Activated naive CD4-positive, alpha-beta T cell treated with Interleukin-2 at 50 U/mL for 16 hours (primary cell): ENCODE measurements around the gene ZC3H12D.
A peak's percentile ranks its signal among the peaks of the same experiment; 100 is the strongest.

Experiments
- DNase-seq: peaks from one replicate; pipeline ENCODE4 v3.0.0-alpha.2; 2020

The ZC3H12D gene

GRCh38 chr6:149439626-149440025 is 45.2 kb downstream of the ZC3H12D start:
- no peak for DNase-seq

- no peak for DNase-seq
Measured at GRCh38 chr6:149438855-149439254, 46.0 kb downstream of the ZC3H12D start.

- DNase-seq: no peak
Measured at GRCh38 chr6:149437212-149437611, 47.6 kb downstream of the ZC3H12D start.

GRCh38 chr6:149436647-149437046 is 48.2 kb downstream of the ZC3H12D start:
- DNase-seq: no peak

- DNase-seq: no peak
Measured at GRCh38 chr6:149435919-149436586, 48.8 kb downstream of the ZC3H12D start.

- no peak for DNase-seq
Measured at GRCh38 chr6:149433881-149434280, 50.9 kb downstream of the ZC3H12D start.

GRCh38 chr6:149433405-149433804 is 51.4 kb downstream of the ZC3H12D start:
- DNase-seq: no peak

- peak; percentile 89 for DNase-seq
Measured at GRCh38 chr6:149431905-149432775, 52.7 kb downstream of the ZC3H12D start.

GRCh38 chr6:149429427-149430360 is 55.1 kb downstream of the ZC3H12D start:
- no peak for DNase-seq

GRCh38 chr6:149428606-149429005 is 56.2 kb downstream of the ZC3H12D start:
- DNase-seq: no peak

GRCh38 chr6:149425754-149426153 is 59.1 kb downstream of the ZC3H12D start:
- DNase-seq: no peak

- DNase-seq: no peak
Measured at GRCh38 chr6:149425224-149425623, 59.6 kb downstream of the ZC3H12D start.

- DNase-seq: no peak
Measured at GRCh38 chr6:149423964-149424440, 60.8 kb downstream of the ZC3H12D start.

- no peak for DNase-seq
Measured at GRCh38 chr6:149422581-149422980, 62.2 kb downstream of the ZC3H12D start.

- no peak for DNase-seq
Measured at GRCh38 chr6:149421132-149421531, 63.7 kb downstream of the ZC3H12D start.

- no peak for DNase-seq
Measured at GRCh38 chr6:149419696-149420404, 65.0 kb downstream of the ZC3H12D start.

GRCh38 chr6:149414821-149415220 is 70.0 kb downstream of the ZC3H12D start:
- no peak for DNase-seq

GRCh38 chr6:149414009-149414408 is 70.8 kb downstream of the ZC3H12D start:
- no peak for DNase-seq

- DNase-seq: no peak
Measured at GRCh38 chr6:149410557-149410956, 74.3 kb downstream of the ZC3H12D start.

GRCh38 chr6:149409617-149410016 is 75.2 kb downstream of the ZC3H12D start:
- DNase-seq: no peak

GRCh38 chr6:149405823-149406765 is 78.7 kb downstream of the ZC3H12D start:
- no peak for DNase-seq
